HG02852 (cell line): Measurements from ENCODE around the gene GPBP1.
"Not testable (repeated sequence)": the region's sequence is repeated elsewhere in the genome, so short reads cannot be mapped to it uniquely, and the experiment has no call there.

ENCODE experiments used
- ATAC-seq: cut with Tn5 transposase; IDR thresholded peaks from one replicate; pipeline ENCODE4 v1.9.1; 2021; ENCODE audit warnings: mild to moderate bottlenecking, moderate library complexity; ENCODE audit not compliant: unreplicated experiment

Gene GPBP1

GRCh38 chr5:57276353-57276752 is 102.5 kb downstream of the GPBP1 start:
- no peak for ATAC-seq

DNA sequence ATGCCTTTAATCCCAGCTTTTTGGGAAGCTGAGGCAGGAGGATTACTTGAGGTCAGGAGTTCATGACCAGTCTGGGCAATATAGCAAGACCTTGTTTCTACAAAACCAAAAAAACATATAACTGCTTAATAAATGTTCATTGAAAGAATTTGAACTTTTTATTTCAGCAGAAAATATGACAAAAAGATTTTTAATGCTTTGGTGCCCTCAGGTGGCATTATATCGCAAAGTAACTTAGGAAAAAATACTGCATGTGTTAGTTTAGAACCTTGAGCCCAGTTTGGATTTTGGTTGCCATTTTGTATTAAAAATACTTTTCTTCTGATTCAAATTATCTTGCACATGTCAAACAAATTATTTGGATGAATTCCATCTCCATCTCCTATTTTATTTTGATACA is 103.2 kb downstream of the GPBP1 start:
- ATAC-seq = no peak

DNA sequence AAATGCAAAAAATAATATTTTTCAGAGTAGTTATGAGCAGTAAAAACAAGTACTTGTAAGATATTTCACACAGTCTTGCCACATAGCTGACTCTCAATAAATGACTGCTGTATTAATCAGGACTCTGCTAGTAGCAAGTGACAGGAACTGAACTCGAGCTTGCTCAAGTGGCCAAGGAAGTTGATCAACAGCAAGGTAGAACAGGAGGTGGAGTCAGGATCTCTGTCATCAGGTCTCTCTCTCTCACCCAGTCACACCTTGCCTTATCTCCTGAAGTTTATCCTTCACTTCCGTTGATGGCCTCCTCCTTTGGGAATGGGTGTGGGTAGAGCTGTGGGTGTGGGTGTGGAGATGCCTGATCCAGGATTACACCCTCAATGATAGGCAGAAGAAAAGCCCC is 107.0 kb downstream of the GPBP1 start:
- ATAC-seq = no peak

DNA sequence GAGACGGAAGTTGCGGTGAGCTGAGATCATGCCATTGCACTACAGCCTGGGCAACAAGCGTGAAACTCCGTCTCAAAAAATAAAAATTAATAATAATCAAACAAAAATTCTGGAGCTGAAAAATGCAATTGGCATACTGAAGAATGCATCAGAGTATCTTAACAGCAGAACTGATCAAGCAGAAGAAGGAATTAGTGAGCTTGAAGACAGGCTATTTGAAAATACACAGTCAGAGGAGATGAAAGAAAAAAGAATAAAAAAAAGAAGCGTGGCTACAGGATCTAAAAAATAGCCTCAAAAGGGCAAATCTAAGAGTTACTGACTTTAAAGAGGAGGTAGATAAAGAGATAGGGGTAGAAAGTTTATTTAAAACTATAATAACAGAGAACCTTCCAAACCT is 111.2 kb downstream of the GPBP1 start:
- not testable (repeated sequence) for ATAC-seq

DNA sequence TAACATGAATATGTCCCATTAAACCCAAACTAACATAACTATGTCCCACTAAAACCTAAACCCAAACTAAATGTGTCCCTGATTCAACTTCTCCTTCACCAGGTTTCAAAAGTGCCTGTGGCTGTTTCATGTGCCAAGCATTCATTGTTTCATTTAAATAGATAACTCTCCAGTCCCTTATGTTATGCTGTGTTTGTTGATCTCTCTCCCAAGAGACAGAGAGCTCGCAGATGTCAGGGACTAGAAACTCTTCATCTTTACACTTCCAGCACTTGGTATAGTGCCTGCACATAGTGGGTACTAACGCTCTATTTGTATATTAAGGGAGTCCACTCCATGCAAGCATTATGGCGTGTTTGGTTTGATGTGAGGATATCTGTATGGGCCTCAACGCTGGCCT is 118.0 kb downstream of the GPBP1 start:
- ATAC-seq = no peak

GRCh38 chr5:57292336-57292735 is 118.5 kb downstream of the GPBP1 start:
- ATAC-seq = no peak

DNA sequence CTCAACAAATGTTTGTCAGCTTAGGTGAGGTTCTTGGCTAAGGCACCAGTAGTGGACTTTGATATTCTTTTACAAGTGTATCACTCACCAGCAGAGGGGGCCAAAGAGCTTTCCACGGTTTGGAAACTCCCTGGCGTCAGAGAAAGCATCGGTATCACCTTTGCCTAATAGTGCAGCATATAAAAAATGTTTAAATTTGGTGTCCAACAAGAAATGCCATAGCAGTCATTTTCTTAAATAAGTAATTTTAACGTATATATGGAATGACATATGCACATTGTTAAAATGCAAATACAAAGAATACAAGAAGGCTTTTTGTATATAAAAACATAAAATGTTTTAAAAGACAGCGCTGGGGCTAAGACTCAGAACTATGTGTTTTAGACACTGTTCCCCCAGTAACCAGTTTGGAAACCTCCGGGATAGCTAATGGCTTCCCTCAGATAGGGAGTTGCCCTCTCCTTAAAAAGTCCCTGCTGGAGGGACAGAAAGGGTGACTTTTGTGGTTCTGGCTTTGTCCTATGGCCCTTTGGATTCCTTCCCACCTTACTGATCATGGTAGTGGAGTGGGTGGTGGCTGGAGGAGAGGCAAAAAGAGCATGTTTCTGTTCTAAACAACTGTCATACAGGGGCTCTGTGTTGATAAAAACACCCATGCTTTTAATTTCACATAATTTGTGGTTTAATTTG is 124.6 kb downstream of the GPBP1 start:
- peak; percentile 84 for ATAC-seq

DNA sequence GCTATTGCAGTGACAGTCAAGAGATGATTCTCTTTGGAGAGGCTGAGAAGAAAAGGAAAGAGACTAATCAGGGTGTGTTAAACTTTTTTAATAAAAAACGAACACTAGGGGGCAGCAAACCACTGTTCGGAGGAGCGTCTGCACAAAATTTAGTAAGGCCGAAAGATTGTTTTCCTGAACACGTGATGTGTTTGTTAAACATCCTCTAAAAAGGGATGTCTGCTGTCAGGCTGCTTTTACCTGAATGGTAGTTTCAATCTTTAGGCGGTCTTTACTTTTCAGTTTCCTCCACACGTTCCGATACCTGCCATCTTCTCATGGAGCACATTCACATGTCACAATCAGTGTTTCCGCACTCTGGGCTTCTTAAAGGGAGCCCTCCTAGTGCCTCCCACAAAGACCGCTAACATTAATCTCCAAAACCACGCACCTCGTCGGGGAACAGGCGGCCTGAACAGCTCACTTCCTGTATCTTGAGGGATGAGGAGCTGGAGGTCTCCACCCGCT is 125.2 kb downstream of the GPBP1 start:
- ATAC-seq = no peak

- no peak for ATAC-seq
These were observed 126.1 kb downstream of the GPBP1 start for GRCh38 chr5:57299986-57300385.

- no peak for ATAC-seq
These were observed 128.3 kb downstream of the GPBP1 start for GRCh38 chr5:57302164-57302563.

GRCh38 chr5:57302643-57303042 is 128.8 kb downstream of the GPBP1 start:
- ATAC-seq = no peak

DNA sequence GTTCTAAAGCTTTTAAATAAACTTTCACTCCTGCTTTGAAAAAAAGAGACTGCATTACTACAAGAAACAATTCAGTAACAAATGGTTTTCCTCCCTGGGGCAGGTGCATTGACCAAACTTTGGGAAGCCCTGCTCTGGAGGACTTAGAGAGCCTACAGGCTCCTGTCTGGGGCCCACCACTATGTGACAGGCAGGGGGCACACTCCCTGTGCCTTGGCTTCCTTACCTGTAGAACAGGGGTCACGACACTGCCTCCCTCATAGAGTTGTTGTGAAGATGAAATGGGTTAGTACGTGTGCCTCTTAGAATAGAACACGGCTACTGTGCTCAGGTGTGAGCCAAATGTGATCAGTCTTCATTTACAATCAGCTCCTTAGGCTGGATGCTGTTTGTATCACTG is 130.1 kb downstream of the GPBP1 start:
- no peak for ATAC-seq

DNA sequence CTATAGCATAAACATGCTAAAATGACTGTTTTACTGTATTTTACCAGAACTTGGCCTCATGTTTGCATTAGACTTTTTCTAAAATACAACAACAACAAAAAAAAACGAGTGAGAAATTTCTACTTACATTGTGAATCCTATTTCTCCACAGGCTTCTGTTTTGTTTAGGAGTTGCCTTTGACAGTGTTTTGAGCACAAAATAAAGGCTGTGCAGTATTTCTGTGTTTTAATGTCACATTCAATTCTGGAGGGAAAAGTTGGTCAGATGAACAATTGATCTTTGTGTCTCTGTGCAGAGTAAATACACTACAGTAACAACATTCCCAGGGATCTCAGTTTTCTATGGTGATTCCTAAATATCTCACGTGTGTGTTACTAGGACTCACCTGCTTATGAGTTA is 131.1 kb downstream of the GPBP1 start:
- no peak for ATAC-seq

- ATAC-seq = no peak
These were observed 132.5 kb downstream of the GPBP1 start for GRCh38 chr5:57306359-57306758.

DNA sequence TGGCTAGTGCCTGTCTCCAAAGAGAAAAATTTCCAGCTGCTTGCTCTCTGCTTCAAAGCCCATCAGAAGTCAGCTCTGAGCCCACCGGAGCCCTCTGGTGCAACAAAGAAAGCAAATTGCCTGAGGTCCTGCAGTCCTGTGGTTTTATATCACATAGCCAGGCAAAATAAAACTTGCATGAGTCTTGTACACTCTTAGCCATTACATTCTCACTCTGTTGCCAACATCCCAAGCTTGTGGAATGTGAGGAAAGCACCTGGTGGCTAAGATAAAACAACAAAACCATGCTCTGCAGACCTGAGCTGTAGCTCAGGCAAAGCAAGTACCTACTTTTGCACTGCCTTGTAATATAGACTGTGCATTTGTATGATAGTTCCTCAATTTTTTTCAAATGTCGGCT is 133.7 kb downstream of the GPBP1 start:
- no peak for ATAC-seq

DNA sequence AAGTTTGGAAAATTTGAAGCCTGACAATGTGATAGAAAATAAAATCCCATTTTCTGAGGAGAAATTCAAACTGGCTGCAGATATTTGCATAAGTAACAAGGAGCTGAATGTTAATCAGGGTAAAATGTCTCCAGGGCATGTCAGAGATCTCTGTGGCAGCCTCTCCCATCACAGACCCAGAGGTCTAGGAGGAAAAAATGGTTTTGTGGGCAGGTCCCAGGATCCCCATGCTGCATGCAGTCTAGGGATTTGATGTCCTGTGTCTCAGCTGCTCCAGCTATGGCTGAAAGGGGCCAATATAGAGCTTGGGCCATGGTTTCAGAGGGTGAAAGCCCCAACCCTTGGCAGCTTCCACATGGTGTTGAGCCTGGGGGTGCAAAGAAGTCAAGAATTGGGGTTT is 135.2 kb downstream of the GPBP1 start:
- not testable (repeated sequence) for ATAC-seq

- no peak for ATAC-seq
These were observed 137.4 kb downstream of the GPBP1 start for GRCh38 chr5:57311251-57311650.

- no peak for ATAC-seq
These were observed 138.3 kb downstream of the GPBP1 start for GRCh38 chr5:57311921-57312735.

- no peak for ATAC-seq
These were observed 139.9 kb downstream of the GPBP1 start for GRCh38 chr5:57313716-57314115.
